Measurements from ENCODE around the gene IL3RA. TPM values are rescaled to one million over a fixed set of nuclear protein-coding genes. Genes with fewer than 3 reads are reported as not detected.

Gene IL3RA
- total RNA-seq, 2 experiments from 2014 or later, result 6.4 to 7.1 TPM

GRCh38 chrX:1378306-1378759, 41.7 kb downstream of the IL3RA start:
- DNase-seq, result no peak
- no peaks in the 10 kb centered on the region for H3K27me3 Mint-ChIP-seq
- POLR2A ChIA-PET, result no interaction called here
- CTCF ChIA-PET, result no interaction called here
- no peak overlapping the region for H3K4me3 Mint-ChIP-seq
- peaks cover 10% of the 10 kb centered on the region for H3K36me3 Mint-ChIP-seq (ENCODE audit: low read depth)
- no peak overlapping the region for H3K27ac Mint-ChIP-seq
- H3K4me1 Mint-ChIP-seq, result no peaks in the 10 kb centered on the region
- no peaks in the 10 kb centered on the region for H3K9me3 Mint-ChIP-seq

DNA sequence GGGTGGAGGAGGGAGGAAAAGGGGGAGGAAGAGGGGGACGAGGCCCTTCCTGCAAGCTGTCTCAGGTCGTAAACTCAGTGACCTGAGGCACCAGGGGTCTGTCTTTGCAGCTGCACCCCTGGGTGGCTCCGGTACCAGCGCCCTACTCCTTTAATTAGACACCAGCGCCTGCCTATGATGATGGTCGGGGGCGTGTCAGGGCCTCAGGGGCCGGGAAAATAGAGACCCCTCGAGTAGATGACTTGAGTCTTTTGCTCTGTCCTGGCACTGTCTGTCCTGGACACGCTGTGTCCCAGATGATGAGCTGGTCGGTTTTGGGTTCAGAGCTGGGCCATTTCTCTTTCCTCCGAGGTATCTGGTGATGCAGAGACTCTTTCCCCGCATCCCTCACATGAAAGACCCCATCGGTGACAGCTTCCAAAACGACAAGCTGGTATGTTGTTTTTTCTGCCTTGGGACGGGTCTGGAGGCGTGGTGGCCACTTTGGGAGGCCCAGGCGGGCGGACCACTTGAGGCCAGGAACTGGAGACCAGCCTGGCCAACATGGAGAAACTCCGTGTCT, 44.2 kb downstream of the IL3RA start:
- Mint-ChIP-seq H3K9me3 (no peaks in the 10 kb centered on the region), H3K36me3 (ENCODE audit: low read depth) (peaks cover 27% of the 10 kb centered on the region), H3K27me3 (no peaks in the 10 kb centered on the region), H3K4me3 (no peak overlapping the region), H3K4me1 (no peaks in the 10 kb centered on the region), H3K27ac (peak overlapping the region; percentile 19)
- no peak for DNase-seq
- ChIA-PET CTCF (no interaction called here), POLR2A (no interaction called here)

GRCh38 chrX:1384658-1385252, 48.2 kb downstream of the IL3RA start:
- POLR2A ChIA-PET, result no interaction called here

GRCh38 chrX:1385253-1386223, 49.0 kb downstream of the IL3RA start:
- Mint-ChIP-seq H3K27me3 (no peaks in the 10 kb centered on the region), H3K4me1 (peaks cover 23% of the 10 kb centered on the region), H3K27ac (no peak overlapping the region), H3K4me3 (no peak overlapping the region), H3K9me3 (no peaks in the 10 kb centered on the region), H3K36me3 (ENCODE audit: low read depth) (peaks cover 65% of the 10 kb centered on the region)
- ChIA-PET CTCF (no interaction called here), POLR2A (no interaction called here)
- DNase-seq, result no peak

More at GRCh38 chrX:1384658-1385252, 48.2 kb downstream of the IL3RA start:
- no peak for DNase-seq
- Mint-ChIP-seq H3K4me3 (no peak overlapping the region), H3K36me3 (ENCODE audit: low read depth) (peaks cover 63% of the 10 kb centered on the region), H3K27ac (no peak overlapping the region), H3K4me1 (peaks cover 20% of the 10 kb centered on the region), H3K9me3 (no peaks in the 10 kb centered on the region), H3K27me3 (no peaks in the 10 kb centered on the region)
- CTCF ChIA-PET, result no interaction called here

GRCh38 chrX:1386338-1387127, 49.9 kb downstream of the IL3RA start:
- Mint-ChIP-seq H3K36me3 (ENCODE audit: low read depth) (peaks cover 71% of the 10 kb centered on the region), H3K9me3 (no peaks in the 10 kb centered on the region), H3K27me3 (no peaks in the 10 kb centered on the region), H3K4me3 (no peak overlapping the region), H3K27ac (no peak overlapping the region), H3K4me1 (peaks cover 30% of the 10 kb centered on the region)
- CTCF ChIA-PET, result no interaction called here
- POLR2A ChIA-PET, result no interaction called here
- DNase-seq, result no peak

- Mint-ChIP-seq H3K9me3 (no peaks in the 10 kb centered on the region), H3K4me1 (peaks cover 30% of the 10 kb centered on the region), H3K4me3 (no peak overlapping the region), H3K27me3 (no peaks in the 10 kb centered on the region), H3K36me3 (ENCODE audit: low read depth) (peaks cover 69% of the 10 kb centered on the region), H3K27ac (no peak overlapping the region)
- ChIA-PET CTCF (no interaction called here), POLR2A (no interaction called here)
- DNase-seq, result no peak
Measured at GRCh38 chrX:1387141-1387776, 50.7 kb downstream of the IL3RA start.

GRCh38 chrX:1388651-1389050, 52.1 kb downstream of the IL3RA start:
- no peaks in the 10 kb centered on the region for H3K27me3 Mint-ChIP-seq
- peak; percentile 4 for DNase-seq
- ChIA-PET CTCF (no interaction called here), POLR2A (no interaction called here)
- no peaks in the 10 kb centered on the region for H3K9me3 Mint-ChIP-seq
- no peak overlapping the region for H3K27ac Mint-ChIP-seq
- H3K4me3 Mint-ChIP-seq, result no peak overlapping the region
- H3K36me3 Mint-ChIP-seq (ENCODE audit: low read depth), result peaks cover 61% of the 10 kb centered on the region
- H3K4me1 Mint-ChIP-seq, result peaks cover 37% of the 10 kb centered on the region

DNA sequence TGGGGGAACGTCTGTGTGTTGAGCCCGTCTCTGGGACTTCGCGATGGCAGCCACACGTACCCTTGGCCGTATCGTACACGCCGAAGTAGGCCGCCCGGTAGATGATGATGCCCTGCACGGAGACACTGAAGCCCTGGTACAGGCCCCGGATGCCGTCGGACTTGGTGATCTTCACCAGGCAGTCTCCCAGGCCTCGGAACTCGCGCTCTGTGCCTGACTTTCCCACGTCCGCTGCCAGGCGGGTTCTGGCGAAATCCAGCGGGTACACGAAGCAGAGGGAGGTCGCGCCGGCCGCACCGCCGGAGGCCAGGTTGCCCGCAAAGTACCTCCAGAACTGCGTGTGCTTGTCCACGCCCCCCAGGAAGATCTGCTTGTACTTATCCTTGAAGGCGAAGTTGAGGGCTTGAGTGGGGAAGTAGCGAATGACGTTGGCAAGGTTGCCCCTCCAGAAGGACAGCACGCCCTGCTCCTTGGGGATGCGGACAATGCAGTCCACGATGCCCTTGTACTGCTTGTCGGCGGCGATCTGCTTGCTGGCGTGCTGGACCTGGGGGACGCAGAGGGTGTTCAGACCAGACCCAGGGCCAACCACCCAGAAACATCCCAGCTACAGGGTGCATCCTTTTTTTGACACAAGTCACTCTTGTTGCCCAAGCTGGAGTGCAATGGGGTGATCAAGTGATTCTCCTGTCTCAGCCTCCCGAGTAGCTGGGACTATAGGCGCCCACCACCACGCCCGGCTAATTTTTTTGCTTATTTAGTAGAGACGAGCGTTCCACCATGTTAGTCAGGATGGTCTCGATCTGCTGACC, 52.8 kb downstream of the IL3RA start:
- DNase-seq, result peak; percentile 3
- ChIA-PET POLR2A (no interaction called here), CTCF (no interaction called here)
- Mint-ChIP-seq H3K27ac (no peak overlapping the region), H3K4me3 (no peak overlapping the region), H3K9me3 (no peaks in the 10 kb centered on the region), H3K36me3 (ENCODE audit: low read depth) (peaks cover 57% of the 10 kb centered on the region), H3K4me1 (peaks cover 43% of the 10 kb centered on the region), H3K27me3 (no peaks in the 10 kb centered on the region)

- H3K27me3 Mint-ChIP-seq, result no peaks in the 10 kb centered on the region
- H3K36me3 Mint-ChIP-seq (ENCODE audit: low read depth), result peaks cover 55% of the 10 kb centered on the region
- ChIA-PET POLR2A (no interaction called here), CTCF (no interaction called here)
- peaks cover 48% of the 10 kb centered on the region for H3K4me1 Mint-ChIP-seq
- no peak for DNase-seq
- H3K4me3 Mint-ChIP-seq, result peak overlapping the region; percentile 49
- H3K9me3 Mint-ChIP-seq, result no peaks in the 10 kb centered on the region
- H3K27ac Mint-ChIP-seq, result no peak overlapping the region
Measured at GRCh38 chrX:1389993-1390285, 53.4 kb downstream of the IL3RA start.

- no peak for DNase-seq
- no peaks in the 10 kb centered on the region for H3K9me3 Mint-ChIP-seq
- H3K27ac Mint-ChIP-seq, result peak overlapping the region; percentile 95
- H3K4me3 Mint-ChIP-seq, result peak overlapping the region; percentile 89
- H3K36me3 Mint-ChIP-seq (ENCODE audit: low read depth), result peaks cover 57% of the 10 kb centered on the region
- H3K27me3 Mint-ChIP-seq, result no peaks in the 10 kb centered on the region
- ChIA-PET CTCF (no interaction called here), POLR2A (no interaction called here)
- peaks cover 56% of the 10 kb centered on the region for H3K4me1 Mint-ChIP-seq
Measured at GRCh38 chrX:1390621-1391369, 54.2 kb downstream of the IL3RA start.

DNA sequence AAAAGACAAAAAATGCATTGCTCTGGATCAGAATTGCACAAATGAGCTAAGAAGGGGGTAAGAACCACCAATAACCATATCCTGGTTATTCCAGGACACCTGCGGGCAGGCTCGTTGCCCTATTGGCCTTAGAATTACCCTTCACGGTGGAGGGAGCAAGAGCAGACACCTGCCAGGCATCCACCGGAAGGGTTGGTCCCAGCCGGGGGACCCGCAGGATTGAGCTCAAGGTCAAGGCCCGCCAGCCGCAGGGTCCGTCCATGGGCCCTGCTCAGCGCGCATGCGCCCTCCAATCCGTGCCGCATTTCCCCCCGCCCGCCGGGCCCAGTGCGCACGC, 54.8 kb downstream of the IL3RA start:
- DNase-seq, result no peak

More for the DNA sequence above, 54.8 kb downstream of the IL3RA start:
- Mint-ChIP-seq H3K36me3 (ENCODE audit: low read depth) (peaks cover 61% of the 10 kb centered on the region), H3K4me1 (peaks cover 60% of the 10 kb centered on the region), H3K9me3 (no peaks in the 10 kb centered on the region), H3K27me3 (no peaks in the 10 kb centered on the region), H3K27ac (peak overlapping the region; percentile 95), H3K4me3 (peak overlapping the region; percentile 89)
- POLR2A ChIA-PET, result no interaction called here
- CTCF ChIA-PET, result no interaction called here
